PC-3 (cell line): ENCODE measurements around the gene STARD7. TPM values are rescaled to one million over a fixed set of nuclear protein-coding genes. Genes with fewer than 3 reads are reported as not detected.

Experiments used
- ATAC-seq: fragments of 200-7000 bp; cut with Tn5 transposase; 2 replicates; pipeline ENCODE4 v1.9.1; 2020; ENCODE audit warnings: mild to moderate bottlenecking, moderate library complexity
- BruUV-seq: library from RNA; stranded (reverse); fragments of 400-500 nt; replicated peaks from 2 replicates; lab custom pipeline; 2021; lab: Mats Ljungman, UMichigan
- CTCF ChIA-PET: fragments of 300-600 bp; sonication (Branson Sonifier 250); formaldehyde crosslinking; loops from one replicate; lab custom pipeline; 2022; ENCODE audit warnings: antibody characterized with exemption; lab: Charles Lee
- POLR2A ChIA-PET: fragments of 300-600 bp; sonication (Branson Sonifier 250); formaldehyde crosslinking; loops from one replicate; lab custom pipeline; 2022; ENCODE audit warnings: antibody characterized with exemption; ENCODE audit not compliant: unreplicated experiment; lab: Charles Lee
- DNase-seq: peaks from one replicate; pipeline ENCODE4 v3.0.0-alpha.2; 2015
- H2AFZ ChIP-seq: fragments of 300-600 bp; sonication (generic); 2 replicates; pipeline ENCODE4 v1.6.0; 2016; ENCODE audit warnings: antibody characterized with exemption, low read length
- H3F3A ChIP-seq: fragments of 300-600 bp; sonication (generic); one replicate; pipeline ENCODE4 v1.6.0; 2017; ENCODE audit warnings: antibody characterized with exemption, low read length, control low read depth, mild to moderate bottlenecking; ENCODE audit not compliant: unreplicated experiment
- H3K27ac ChIP-seq: fragments of 300-600 bp; sonication (generic); 2 replicates; pipeline ENCODE4 v1.5.1; 2016; ENCODE audit warnings: mild to moderate bottlenecking, low read length
- H3K27me3 ChIP-seq: fragments of 300-600 bp; sonication (generic); 2 replicates; pipeline ENCODE4 v1.6.1; 2016; ENCODE audit warnings: low read length, mixed read lengths
- H3K36me3 ChIP-seq: fragments of 300-600 bp; sonication (generic); 2 replicates; pipeline ENCODE4 v1.6.1; 2016; ENCODE audit warnings: low read depth, mixed run types, low read length, mixed read lengths
- H3K4me1 ChIP-seq: fragments of 300-600 bp; sonication (generic); 2 replicates; pipeline ENCODE4 v1.5.1; 2016; ENCODE audit warnings: low read length; ENCODE audit not compliant: insufficient read depth
- H3K4me2 ChIP-seq: fragments of 300-600 bp; sonication (generic); 2 replicates; pipeline ENCODE4 v1.6.0; 2016; ENCODE audit warnings: low read length
- H3K4me3 ChIP-seq: fragments of 300-600 bp; sonication (generic); 2 replicates; pipeline ENCODE4 v1.5.1; 2016; ENCODE audit warnings: mild to moderate bottlenecking, low read length, mixed read lengths
- H3K79me2 ChIP-seq: fragments of 300-600 bp; sonication (generic); 2 replicates; pipeline ENCODE4 v1.6.1; 2017; ENCODE audit warnings: low read length, mixed read lengths
- H3K9ac ChIP-seq: fragments of 300-600 bp; sonication (generic); 2 replicates; pipeline ENCODE4 v1.6.0; 2016; ENCODE audit warnings: mild to moderate bottlenecking, low read length
- H3K9me2 ChIP-seq: fragments of 300-600 bp; sonication (generic); replicated peaks from 2 replicates; pipeline ENCODE4 v1.6.1; 2016; ENCODE audit warnings: mixed run types, low read length, mixed read lengths
- H3K9me3 ChIP-seq: fragments of 300-600 bp; sonication (generic); 2 replicates; pipeline ENCODE4 v1.6.1; 2016; ENCODE audit warnings: low read length, mixed read lengths
- H4K20me1 ChIP-seq: fragments of 300-600 bp; sonication (generic); 2 replicates; pipeline ENCODE4 v1.6.1; 2016; ENCODE audit warnings: low read length, mixed read lengths
- CTCF ChIP-seq: fragments of 300-600 bp; sonication (generic); conservative IDR thresholded peaks from 2 replicates; pipeline ENCODE4 v1.5.1; 2017; ENCODE audit warnings: antibody characterized with exemption, low read depth, mild to moderate bottlenecking, low read length
- EZH2 ChIP-seq: fragments of 300-600 bp; sonication (generic); IDR thresholded peaks from one replicate; pipeline ENCODE4 v1.6.1; 2017; ENCODE audit warnings: antibody characterized with exemption, mild to moderate bottlenecking, low read length; ENCODE audit not compliant: unreplicated experiment
- EZH2phosphoT487 ChIP-seq: fragments of 300-600 bp; sonication (generic); IDR thresholded peaks from 2 replicates; pipeline ENCODE4 v1.6.1; 2018; ENCODE audit warnings: mild to moderate bottlenecking, antibody characterized with exemption, low read length, borderline replicate concordance
- intact Hi-C: fragments of 100-400 bp; cut with micrococcal nuclease; formaldehyde crosslinking; loops from 2 replicates; pipeline ENCODE4 v1.9.0; 2023
- total RNA-seq: library from RNA; depleted of rRNA; stranded (reverse); fragments of >200 nt; gene quantifications from 2 replicates; pipeline ENCODE4 v1.2.3, GENCODE V29; 2014

Gene STARD7
- total RNA-seq, 1 experiment from 2014 or later: 169 TPM

GRCh38 chr2:96138179-96139145 is 70.2 kb downstream of the STARD7 start, which contains the start of gene ASTL:
Gene ASTL (minus strand): TSS chr2:96138502. CDS start chr2:96138436, 66 bp downstream.
- Histone ChIP-seq H3F3A (no peaks in the 10 kb centered on the region), H3K79me2 (no peaks in the 10 kb centered on the region), H3K27ac (no peak within 1 kb of the TSS), H3K9me2 (no peaks in the 10 kb centered on the region), H3K36me3 (no peaks in the 10 kb centered on the region), H3K27me3 (no peaks in the 10 kb centered on the region), H3K4me1 (peaks cover 5% of the 10 kb centered on the region; the same call in 1 of the 2 replicates), H2AFZ (peak within 1 kb of the TSS; percentile 46; the same call in 1 of the 2 replicates), H4K20me1 (no peaks in the 10 kb centered on the region), H3K4me2 (peak within 1 kb of the TSS; percentile 69), H3K9me3 (no peaks in the 10 kb centered on the region), H3K9ac (no peak within 1 kb of the TSS), H3K4me3 (no peak within 1 kb of the TSS; the same call in 1 of the 2 replicates)
- TF ChIP-seq EZH2phosphoT487 (no peak), EZH2 (no peak), CTCF (peak; percentile 70)
- no TSS peak for BruUV-seq
- ATAC-seq (peak; percentile 86), DNase-seq (peak; percentile 64)
- CTCF ChIA-PET: interaction anchor here (0.6 to 3.4 kb wide), 2 partner anchors 36 to 70 kb away, joined by 3 to 34 read pairs; partner anchors contain the start of gene STARD7
- POLR2A ChIA-PET: no interaction called here
- intact Hi-C loops: loop anchor here (1.0 to 2.0 kb wide), 3 partner anchors 36 to 371 kb away; partner anchors contain the start of gene TMEM127

- no peaks in the 10 kb centered on the region for H3K79me2 ChIP-seq
- H3K4me2 ChIP-seq: no peak overlapping the region
- H3K27ac ChIP-seq: no peak overlapping the region
- H4K20me1 ChIP-seq: no peaks in the 10 kb centered on the region
- TF ChIP-seq EZH2: no peak
- H3K4me1 ChIP-seq: peaks cover 5% of the 10 kb centered on the region; the same call in 1 of the 2 replicates
- POLR2A ChIA-PET: no interaction called here
- no peaks in the 10 kb centered on the region for H3K9me3 ChIP-seq
- DNase-seq (no peak), ATAC-seq (no peak)
- intact Hi-C loops: loop anchor here (1.0 to 2.0 kb wide), 3 partner anchors 37 to 372 kb away; partner anchors contain the start of gene TMEM127
- H3K9ac ChIP-seq: no peak overlapping the region
- H3K27me3 ChIP-seq: no peaks in the 10 kb centered on the region
- H3K4me3 ChIP-seq: no peak overlapping the region
- no peaks in the 10 kb centered on the region for H3K9me2 ChIP-seq
- H3F3A ChIP-seq: no peaks in the 10 kb centered on the region
- no peaks in the 10 kb centered on the region for H3K36me3 ChIP-seq
- CTCF ChIA-PET: interaction anchor here (3.4 kb wide), 1 partner anchor 37 kb away, joined by 34 read pairs; no protein-coding TSS in a partner anchor
- no peak overlapping the region for H2AFZ ChIP-seq
- BruUV-seq: no TSS peak
Observed at GRCh38 chr2:96137321-96138178, 71.1 kb downstream of the STARD7 start.
